Activated CD4-positive, CD25-positive, alpha-beta regulatory T cell treated with anti-CD3 and anti-CD28 coated beads, Interleukin-2, amount 50 U/mL, for 72 hours (primary cell): Measurements from ENCODE around the gene KIAA1217.
A peak's percentile ranks its signal among the peaks of the same experiment; 100 is the strongest.

Experiments
- DNase-seq: peaks from one replicate; pipeline ENCODE4 v3.0.0; 2021

KIAA1217 gene

DNA sequence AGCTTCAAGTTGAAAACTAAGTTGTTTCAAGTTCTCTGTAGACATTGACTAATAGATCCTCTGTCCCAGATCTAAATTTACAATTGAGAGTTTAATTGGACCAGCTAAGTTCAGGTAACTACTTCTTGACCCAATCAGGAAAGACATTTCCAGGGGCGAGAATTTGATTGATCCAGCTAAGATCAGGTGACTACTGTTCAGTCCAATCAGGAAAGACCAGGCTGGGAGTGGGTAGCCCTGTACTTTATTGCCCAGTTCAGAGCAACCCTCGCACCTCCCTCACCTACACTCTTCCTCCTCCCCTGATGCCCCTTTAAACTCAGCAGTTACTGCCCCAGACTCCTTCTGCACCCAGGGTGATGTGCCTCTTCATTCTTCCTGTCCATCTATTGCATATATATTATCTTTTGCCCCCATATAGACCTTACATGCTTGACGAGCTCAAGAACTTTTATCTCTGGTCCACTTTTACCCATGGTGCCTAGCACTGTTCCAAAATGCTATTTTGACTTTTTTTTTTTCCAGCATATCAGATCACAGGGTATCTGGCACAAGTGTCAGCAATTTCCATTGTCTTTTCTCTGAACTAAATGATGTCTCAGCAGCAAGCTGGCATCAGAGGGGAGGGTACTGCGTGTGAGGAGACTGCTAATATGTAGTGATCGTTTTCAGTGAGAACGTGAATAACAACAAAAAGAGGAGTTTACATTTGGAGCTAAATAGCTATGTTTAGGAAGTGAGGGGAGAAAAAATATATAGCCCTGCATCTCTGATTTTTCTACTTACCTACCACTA, 169.4 kb downstream of the KIAA1217 start:
- DNase-seq = no peak

DNA sequence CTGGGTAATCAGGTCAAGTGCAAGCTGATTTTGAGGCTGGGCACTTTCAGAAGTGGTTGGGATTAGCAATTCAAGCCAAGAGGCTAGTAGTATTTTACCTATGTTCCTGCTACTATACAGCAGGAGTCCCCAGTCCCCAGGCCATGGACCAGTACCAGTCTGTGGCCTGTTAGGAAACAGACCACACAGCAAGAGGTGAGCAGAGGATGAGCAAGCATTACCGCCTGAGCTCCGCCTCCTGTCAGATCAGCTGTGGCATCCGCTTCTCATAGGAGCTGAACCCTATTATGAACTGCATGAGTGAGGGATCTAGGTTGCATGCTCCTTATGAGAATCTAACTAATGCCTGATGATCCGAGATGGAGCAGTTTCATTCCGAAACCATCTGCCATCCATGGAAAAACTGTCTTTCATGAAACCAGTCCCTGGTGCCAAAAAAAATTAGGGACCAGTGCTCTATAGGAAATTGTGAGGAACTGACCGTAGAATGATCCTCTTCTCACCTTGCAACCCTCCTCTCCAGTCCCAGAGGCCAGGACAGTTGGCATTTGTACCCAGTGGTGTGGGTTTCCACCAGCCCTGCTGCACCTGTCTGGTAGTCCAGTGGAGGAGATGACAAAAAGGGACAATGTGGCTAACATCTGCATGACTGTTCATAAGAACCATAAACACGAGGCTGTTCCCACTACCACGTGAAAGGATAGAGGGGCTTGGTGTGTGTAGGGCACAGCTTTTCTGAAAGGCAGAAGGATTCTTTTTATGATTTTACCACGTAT, 172.5 kb downstream of the KIAA1217 start:
- DNase-seq = no peak

DNA sequence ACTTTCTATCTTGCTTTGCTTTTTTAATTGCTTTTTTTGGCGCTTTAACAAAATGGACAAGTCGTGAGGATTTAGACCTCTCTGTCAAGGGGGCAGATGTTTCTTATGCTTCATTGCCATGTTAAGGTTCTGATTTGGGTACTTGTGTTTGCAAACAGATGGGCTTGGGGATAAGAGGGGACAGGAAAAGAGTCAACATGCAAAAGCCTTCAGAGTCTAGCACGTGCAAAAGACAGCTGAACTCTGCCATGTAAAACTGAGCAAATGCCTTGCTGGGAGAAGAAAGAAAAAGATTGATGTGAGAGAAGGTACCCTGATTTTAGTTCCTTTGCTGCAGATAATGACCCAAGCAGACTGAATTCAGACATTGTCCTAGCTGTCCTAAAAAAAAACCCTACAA, 173.1 kb downstream of the KIAA1217 start:
- DNase-seq = no peak

DNA sequence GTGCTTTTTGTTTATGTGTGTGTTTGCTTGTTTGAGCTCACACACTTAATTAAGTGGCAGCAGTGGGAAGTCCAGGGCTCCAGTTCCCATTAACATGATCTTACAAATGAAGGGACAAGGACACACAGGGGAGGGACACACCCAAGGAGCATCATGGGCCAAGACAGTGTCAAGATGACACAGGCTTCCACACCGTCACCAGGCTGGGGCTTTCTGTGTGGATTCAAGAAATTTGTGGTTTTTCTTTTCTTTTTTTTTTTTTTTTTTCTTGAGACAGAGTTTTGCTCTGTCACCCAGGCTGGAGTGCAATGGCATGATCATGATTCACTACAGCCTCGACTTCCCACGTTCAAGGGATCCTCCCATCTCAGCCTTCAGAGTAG, 173.6 kb downstream of the KIAA1217 start:
- no peak for DNase-seq

DNA sequence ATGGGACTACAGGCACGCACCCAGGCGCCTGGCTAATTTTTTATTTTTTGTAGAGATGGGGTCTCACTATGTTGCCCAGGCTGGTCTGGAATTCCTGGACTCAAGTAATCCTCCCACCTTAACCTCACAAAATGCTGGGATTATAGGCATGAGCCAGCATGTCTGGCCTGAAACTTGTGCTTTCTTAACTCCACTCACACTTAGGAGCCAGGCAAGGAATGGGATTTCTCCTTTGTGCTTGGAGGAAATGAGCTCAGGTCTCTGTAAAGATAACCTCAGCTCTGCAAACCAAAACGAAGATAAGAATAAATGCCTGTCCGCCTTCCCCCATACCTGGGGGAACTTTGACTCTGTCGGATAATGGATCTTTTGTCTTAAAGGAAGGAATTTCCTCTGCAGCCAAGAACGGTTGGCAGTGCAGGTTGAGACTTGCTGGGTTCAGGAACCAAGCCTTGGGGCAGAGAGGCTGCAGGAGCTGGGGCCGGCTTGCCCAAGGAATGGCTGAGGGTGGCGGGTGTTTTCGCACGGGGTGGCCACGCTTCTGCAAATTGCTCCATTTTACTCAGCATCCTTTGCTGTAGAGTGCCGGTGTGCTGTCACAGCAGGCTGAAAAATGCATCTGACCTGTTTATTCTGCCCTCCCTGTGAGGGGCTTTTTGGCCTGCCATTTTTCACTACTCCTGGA, 174.2 kb downstream of the KIAA1217 start:
- no peak for DNase-seq

DNA sequence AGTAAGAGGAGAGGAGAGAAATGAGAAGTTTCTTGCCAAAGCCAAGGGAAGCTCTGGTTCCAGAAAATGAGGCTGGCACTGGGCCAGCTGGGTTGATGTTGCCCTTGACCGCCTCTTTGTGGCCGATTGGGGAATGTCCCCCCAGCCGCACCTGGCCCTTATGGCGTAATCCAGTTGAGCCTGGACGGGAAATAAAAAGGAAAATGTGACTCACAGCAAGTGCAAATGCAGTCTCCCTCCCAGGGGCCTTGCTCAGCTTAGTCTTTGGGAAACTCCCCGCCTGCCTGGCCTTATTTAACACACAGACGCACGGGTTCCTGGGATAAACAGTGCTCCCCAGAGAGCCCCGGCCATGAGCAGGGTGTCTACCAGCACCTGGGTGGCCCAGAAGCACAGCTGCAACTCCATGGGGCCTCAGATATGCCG, 174.8 kb downstream of the KIAA1217 start:
- peak; percentile 32 for DNase-seq

DNA sequence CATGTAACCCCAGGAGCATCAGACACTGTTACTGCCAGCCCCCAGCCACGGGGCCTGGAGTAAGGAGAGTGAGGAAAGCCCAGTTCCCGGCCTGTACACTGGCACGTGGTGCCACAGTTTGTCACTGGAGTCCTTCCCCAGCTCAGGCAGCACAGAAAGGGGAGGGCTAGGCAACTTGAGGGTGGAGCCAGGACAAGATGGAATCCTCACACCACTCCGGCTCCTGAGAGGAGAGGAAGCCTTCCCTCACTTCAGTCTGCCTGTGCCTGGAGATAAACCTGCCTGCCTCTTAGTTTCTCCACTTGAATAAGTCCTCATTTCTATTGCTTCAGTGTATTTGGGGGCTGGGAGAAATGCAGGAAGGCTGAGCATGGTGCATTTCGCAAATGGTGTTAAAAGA, 176.0 kb downstream of the KIAA1217 start:
- DNase-seq = no peak

DNA sequence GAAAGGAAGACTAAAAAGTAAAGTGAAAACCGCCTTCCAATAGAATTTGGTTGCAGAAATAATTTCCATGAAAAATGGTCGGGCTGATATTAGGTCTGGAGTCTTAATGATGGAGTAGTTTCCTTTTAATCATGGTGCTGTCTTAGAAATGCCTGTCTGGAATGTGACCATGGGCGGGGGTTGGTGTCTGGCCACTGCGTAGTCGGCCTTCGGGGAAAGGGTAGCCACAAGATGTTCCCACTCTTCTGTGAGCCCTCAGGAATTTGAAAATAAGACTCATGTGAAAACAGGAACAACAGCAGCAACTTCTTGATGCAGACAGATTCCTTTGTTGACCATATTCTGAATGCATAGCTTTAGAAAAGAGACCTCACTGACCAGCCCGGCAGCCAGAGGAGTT, 176.8 kb downstream of the KIAA1217 start:
- DNase-seq = no peak

DNA sequence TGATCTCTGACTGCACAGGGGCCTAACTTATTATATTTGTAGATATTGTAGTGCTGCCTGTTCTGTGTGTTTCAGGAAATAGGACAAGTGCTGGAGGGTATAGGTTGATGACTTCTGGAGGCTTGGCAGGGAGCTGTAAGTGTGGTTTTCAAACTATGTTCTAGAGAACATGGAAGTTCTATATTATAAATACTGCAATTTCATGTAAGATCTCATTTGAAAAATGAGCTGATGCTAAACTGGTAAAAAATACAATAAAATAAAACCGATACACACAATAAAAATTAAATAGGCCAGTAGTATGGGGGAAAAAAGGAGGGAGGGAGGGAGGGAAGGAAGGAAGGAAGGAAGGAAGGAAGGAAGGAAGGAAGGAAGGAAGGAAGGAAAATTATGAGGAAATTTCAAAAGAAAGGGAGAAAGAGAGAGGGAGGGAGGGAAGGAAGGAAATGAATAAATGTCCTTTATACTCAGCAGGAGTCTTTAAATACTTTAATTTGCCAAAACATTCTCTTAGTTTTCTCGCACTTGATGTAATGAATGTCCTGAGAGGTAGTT, 181.3 kb downstream of the KIAA1217 start:
- DNase-seq = no peak

DNA sequence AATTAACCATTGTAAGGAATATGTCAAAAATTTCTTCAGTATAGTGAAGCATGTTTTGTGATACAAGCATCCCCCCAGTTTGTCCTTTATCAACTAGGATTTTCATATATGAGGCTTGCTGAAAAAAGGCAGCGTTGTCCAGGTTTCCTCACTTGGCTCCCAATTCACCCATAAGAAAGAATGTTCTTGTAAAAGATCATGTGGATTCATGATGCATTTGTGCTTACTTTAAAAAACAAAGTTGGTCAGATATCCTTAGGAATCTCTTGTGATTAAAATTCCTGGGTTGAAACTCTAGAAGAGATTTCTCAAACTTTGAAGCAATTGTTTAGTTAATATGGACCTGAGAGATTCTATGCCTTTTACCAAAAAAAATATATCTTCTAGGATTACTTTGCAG, 181.8 kb downstream of the KIAA1217 start:
- DNase-seq = no peak

DNA sequence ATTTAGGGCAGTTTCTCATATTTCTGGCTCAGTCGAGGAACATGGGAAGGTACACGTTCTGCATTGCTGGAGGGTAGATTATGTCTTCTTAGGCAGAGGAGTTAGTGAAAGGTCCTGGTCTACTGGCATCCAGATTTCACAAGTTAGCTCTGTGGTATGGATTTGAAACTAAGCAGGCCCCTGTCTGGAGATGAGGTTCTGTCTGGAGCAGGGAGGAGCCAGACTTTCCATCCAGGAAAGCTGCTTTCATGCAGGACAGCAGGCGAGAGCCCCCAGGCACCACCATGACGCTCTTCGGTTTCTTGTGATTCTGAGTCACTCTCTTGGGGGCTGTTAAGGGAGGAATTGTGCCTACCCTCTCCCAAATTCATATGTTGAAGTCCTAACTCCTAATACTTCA, 184.3 kb downstream of the KIAA1217 start:
- DNase-seq = no peak

DNA sequence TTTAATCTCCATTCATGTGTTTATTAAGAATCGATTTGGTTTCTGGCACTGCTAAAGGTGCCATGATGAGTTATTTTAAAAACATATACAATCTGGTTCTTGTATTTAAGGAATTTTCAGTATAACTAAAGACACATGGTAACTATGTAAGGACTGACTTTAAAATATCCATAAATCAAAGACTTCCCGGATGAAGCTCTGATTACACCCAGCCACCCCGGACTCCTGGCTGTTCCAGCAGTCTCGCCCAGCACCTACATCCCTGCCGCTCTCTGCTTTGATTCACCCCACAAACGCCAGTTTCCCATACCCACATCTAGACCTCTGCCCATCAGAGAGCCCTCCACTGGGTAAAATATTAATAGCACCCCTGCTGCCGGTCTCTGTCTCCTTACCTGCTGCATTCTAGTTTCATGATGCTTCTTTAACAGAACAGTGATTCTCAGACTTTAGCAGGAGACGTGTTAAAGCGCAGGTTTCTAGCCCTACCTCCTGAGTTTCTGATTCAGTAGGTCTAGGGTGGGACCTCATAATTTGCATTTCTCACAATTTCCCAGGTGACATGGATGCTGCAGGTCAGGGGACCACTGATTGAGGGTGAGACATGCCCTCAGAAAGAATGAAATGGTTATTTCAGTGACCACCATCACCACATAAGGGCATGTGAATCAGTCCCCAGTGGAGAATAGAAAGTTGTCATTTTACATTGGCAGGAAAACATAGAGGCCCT, 185.7 kb downstream of the KIAA1217 start:
- DNase-seq = no peak

DNA sequence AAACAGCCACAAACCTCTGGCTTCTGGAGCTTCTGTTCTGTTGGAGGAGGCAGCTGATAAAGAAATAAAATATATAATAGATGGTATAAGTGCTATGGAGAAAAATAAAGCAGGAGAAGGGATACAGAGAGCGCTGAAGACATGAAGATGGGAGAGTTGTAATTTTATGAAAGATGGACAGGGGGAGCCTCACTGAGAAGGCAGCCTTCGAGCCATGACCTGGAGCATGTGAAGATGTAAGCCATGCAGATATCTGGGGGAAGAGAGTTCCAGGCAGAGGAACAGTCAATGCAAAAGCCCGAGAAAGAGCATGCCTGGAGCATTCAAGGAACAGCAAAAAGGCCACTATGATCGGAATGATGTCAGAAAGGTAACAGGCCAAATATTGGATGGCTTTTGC, 187.5 kb downstream of the KIAA1217 start:
- DNase-seq = no peak

DNA sequence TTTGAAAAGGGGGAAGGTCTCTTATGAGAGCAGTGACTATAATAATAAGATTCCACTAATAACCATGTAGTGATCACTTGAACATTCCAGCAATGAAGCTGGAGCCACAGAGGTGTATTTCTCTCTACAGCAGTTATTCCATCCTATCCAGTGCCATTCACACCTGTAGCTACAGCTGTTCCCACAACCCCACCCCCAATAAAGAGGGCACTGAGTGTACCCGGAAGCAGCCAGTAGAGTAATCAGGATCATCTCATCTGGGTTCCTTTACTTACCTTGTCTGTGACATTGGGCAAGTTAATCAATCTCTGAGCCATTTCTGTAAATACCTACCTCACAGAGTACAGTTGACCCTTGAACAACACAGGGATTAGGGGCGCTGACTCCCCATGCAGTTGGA, 188.7 kb downstream of the KIAA1217 start:
- DNase-seq = no peak

DNA sequence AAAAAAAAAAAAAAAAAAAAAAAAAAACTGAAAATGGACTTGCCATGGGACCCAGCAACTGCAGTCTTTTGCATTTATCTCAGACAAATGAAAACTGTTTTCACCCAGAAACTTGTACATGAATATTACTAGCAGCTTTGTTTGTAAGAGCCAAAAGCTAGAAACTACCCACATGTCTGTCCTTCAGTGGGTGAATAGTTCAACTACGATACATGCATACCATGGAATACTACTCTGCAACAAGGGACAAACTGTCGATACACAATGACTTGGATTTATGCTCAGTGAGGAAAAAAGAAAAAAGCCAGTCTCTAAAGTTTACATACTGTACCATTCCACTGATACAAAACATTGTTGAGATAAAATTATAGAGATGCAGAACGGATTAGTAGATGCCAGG, 195.6 kb downstream of the KIAA1217 start:
- DNase-seq = no peak

DNA sequence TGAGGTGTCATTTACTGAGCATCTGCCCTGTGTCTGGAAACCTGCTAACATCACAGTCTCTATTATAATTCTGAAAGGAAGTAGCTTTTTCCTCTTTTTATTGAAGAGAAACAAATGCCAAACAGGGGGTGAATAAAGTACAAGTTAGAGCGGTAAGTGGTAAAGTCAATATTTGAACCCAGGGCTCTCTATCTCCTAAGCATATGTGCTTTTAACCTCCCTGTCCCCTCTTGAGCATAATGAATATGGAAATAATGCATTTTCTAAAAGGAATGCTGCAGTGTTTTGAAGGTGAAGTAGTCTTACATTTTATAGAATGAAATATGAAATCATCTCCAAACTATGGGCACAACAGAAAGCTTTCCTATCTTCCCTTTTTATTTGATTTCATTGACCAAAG, 196.7 kb downstream of the KIAA1217 start:
- no peak for DNase-seq

DNA sequence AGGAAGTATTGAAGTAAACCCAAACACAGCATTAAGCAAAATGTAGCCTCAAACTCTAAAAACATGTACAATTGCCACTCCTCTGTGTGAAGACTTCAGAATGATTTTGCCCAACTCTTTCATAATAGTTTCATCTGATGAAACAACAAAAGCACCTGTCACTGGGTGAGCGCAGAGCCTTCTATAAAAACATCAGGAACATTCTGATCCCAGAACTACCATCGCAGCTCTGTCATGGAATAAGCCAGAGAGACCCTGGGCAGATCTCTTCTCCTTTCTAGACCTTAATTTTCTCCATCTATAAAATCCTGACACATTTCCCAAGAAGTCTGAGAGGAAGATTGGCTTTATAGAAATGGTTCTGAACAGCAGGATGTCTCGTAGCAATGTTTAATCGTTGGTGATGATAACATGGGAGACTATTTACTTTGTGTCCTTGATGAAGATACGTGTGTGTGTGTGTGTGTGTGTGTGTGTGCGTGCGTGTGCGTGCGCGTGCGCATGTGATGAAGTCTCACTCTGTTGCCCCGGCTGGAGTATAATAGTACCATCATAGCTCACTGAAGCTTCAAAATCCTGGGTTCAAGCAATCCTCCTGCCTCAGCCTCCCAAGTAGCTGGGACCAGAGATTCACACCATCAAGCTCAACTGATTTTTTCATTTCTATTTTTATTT, 198.0 kb downstream of the KIAA1217 start:
- no peak for DNase-seq

DNA sequence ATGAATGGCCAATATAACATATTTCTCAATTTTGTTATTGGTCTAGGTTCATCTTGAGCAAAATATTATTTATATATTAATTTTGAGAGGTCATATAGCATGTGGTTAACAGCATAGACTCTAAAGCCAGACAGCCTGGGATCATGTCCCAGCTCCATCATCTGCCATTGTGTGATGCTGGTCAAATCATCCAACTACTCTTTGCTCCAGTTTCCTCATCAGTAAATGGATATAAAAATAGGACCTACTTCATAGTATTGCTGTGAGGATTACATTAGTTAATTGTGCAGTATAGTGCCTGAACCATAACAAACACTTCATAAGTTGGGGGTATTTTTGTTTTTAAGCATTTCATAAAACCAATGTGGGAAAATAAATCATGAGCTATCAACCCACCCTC, 199.0 kb downstream of the KIAA1217 start:
- no peak for DNase-seq

DNA sequence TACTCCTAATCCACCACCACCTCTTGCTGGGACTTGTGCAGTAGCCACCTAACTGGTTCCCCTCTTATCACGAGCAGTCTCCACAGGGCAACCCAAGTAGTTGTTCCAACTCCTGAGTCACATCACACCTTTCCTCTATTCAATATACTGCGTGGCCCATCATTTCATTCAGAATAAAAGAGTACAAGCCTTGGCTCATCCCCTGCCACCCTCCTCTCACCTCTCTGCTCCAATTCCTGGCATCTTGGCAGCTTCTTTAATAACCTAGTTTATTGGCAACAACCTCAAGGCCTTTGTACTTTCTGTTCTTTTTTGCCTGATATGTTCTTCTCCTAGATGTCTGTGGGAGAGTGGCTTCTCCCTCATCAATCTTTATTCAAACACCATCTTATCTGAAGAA, 199.4 kb downstream of the KIAA1217 start:
- DNase-seq = no peak

DNA sequence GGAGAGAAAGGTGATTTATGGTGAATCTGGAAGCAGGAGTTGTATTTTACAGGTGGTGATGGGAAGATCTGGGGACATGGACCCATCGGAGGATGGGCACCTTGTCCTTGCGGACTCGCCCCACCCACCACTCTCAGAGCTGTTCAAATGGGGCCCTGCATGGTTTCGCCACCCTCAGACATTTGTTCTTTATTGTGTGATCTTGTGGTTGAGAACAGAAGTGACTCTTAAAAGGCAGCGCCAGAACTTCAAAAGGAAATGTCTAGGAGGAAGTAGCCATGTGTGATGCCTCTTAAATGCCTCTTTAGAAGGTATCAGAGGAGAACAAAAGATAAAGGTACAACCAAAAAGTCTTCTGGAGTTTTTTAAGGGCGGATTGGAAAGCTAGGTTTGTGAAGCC, 205.7 kb downstream of the KIAA1217 start:
- DNase-seq = no peak

DNA sequence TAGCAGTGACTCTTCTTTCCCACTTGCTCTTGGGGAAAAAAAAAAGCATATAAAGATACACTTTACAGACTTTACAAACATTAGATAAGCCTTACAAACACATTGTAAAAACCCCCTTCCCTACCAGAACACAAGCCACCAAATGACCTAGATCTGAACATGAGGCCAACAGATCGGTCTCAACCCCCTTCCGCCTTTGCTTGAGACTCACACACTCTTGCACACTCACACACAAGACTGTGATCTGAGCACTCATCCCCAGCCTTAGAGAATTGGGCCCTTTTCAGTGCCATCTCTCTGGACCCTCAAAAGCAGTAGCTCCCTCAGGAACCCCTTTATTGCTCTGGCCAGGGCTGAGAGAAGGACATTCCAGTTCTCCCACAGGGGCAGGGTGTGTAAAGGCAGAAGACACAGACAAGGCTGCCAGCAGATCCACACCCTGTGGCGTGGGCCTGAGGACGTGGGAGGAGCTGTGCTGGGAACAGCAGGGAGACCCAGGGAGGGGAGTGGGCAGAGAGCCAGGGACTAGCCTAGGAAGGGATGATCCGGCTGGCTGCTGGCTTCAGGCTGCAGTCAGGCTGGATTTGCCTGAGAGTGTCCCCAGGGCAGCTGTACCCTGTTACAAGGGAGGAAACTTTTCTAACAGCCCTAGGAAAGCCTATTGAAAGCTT, 206.7 kb downstream of the KIAA1217 start:
- DNase-seq = no peak

DNA sequence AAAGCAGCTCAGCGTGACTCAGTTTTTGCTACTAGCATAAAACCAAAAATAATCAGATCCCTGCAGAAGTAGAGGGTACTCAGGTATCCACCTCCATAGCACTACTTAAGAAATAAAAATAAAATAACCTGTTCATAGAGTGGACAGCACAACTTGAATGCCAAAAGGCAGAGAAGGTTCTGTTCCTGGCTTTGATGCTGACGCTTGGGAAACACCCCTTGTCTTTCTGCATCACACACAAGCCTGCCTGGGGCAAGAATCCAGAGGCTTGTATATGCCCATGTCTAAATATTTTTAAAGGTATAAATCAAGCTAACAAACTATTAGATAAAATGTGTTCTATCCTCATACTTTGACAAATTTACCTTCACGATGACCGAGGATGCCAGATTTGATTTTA, 207.3 kb downstream of the KIAA1217 start:
- no peak for DNase-seq
